Astrocyte (in vitro differentiated cells and primary cell): ENCODE data around the gene TRIM43.

Experiments
- CTCF ChIP-seq: IDR thresholded peaks from 2 replicates; pipeline ENCODE4 v1.5.1; 2011; ENCODE audit warnings: low read depth, mild to moderate bottlenecking, inconsistent platforms, low read length, moderate library complexity; ENCODE audit not compliant: insufficient read depth
- EZH2 ChIP-seq: IDR thresholded peaks from 2 replicates; pipeline ENCODE4 v1.6.1; 2012; ENCODE audit warnings: mild to moderate bottlenecking, low read length, inconsistent platforms; ENCODE audit not compliant: insufficient read depth

- TF ChIP-seq CTCF (no peak), EZH2 (no peak)
Measured at GRCh38 chr2:95574506-95574905, 17.3 kb upstream of the TRIM43 start.
